ENCODE measurements around the gene MMD.

Gene MMD

GRCh38 chr17:55348749-55349354 lies 72.8 kb downstream of the MMD start:
- peak; percentile 68 for DNase-seq (ENCODE audit: low read depth)

GRCh38 chr17:55347341-55347740 lies 74.3 kb downstream of the MMD start:
- no peak for DNase-seq (ENCODE audit: low read depth)

- no peak for DNase-seq (ENCODE audit: low read depth)
Measured at GRCh38 chr17:55346658-55347057, 75.0 kb downstream of the MMD start.

GRCh38 chr17:55345132-55345531 lies 76.5 kb downstream of the MMD start:
- no peak for DNase-seq (ENCODE audit: low read depth)

DNA sequence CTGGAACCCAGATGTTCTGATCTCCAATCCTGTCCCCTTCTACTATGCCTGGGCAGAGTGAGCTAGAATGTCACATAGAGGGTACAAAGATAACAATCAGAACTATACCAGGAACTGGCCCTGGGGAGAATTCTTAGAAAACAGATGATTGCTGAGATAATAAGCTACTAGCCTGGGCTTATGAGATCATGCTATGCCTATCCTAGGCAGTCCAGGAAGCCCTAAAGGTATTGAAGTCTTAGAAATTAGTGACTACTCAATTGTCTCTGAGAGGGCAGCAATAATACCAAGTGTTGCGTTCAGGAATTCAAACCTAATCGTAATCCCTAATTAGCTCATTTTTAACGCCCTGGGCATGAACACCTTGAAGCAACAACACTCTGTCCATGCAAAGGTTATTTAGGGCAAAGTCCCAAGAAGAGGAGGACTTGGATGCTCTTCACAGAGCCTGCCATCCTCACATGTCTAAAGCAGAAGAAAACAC lies 77.1 kb downstream of the MMD start:
- DNase-seq (ENCODE audit: low read depth): no peak

- DNase-seq (ENCODE audit: low read depth): no peak
Measured at GRCh38 chr17:55343900-55344513, 77.6 kb downstream of the MMD start.

DNA sequence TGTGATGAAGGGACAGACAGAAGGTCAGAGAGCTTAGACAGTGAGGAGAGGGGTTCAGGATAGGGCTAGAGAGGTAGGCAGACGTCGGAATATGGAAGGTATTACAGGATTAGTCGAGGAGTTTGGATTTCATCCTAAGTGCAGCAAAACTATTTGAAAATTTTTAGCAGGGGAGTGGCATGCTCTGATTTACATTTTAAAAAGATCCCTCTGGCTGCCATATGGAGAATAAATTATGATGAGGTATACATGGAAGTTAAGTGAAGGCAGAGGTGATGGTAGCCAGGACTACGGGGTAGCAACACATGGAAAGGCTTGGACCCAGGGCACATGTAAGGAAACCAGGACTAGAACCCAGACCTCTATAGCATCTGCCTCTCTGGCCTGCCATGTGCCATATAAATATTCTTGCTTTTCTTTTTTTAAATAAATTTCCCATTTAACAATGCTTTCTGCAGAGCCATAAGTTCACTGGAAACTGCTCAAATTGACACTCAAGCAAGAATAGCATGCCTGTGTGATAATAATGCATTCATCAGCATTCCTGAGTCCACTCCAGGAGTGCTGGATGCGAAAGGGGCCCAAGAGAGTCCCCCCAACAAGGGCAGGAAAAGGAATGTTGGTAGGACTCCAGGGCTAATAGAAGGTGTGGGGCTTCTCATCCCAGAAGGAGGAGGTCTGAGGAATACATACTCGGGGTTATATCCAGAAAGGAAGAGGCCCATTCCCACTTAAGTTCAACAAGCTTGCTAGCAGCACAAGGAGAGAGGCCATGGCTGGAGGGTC lies 78.6 kb downstream of the MMD start:
- no peak for DNase-seq (ENCODE audit: low read depth)
